Transverse colon (tissue), 3 donors: ENCODE data around the gene B3GNT4.

Experiments
- CTCF ChIP-seq, 5 experiments: fragments of 200-600 bp in 3 of 5; fragments of 450-650 bp in 2 of 5; sonication (generic) in 3 of 5; IDR thresholded peaks; 1 replicate in 2 of 5; 2 replicates in 3 of 5; pipeline ENCODE4 v1.5.1; 2016 to 2017; ENCODE audit warnings: antibody characterized with exemption in 5 of 5, inconsistent platforms in 3 of 5, mild to moderate bottlenecking in 2 of 5, moderate library complexity in 1 of 5
- EP300 ChIP-seq: sonication (generic); formaldehyde crosslinking; IDR thresholded peaks from one replicate; pipeline ENCODE4 v1.6.1; 2017; ENCODE audit warnings: antibody characterized with exemption, low read depth
- POLR2A ChIP-seq: fragments of 450-650 bp; IDR thresholded peaks from one replicate; pipeline ENCODE4 v1.6.1; 2016; ENCODE audit warnings: antibody characterized with exemption, mild to moderate bottlenecking, moderate library complexity

GRCh38 chr12:122162976-122163375 is 40.5 kb upstream of the B3GNT4 start:
- TF ChIP-seq CTCF (IDR thresholded peaks at IDR 0.05): no peak
- no peak for TF ChIP-seq POLR2A
- no peak for TF ChIP-seq EP300
